HG03025 (cell line): ENCODE results near the gene SLC30A3.

Experiments
- ATAC-seq: cut with Tn5 transposase; IDR thresholded peaks from one replicate; pipeline ENCODE4 v1.9.1; 2021; ENCODE audit warnings: mild to moderate bottlenecking, moderate library complexity; ENCODE audit not compliant: unreplicated experiment, low FRiP score

Gene SLC30A3

DNA sequence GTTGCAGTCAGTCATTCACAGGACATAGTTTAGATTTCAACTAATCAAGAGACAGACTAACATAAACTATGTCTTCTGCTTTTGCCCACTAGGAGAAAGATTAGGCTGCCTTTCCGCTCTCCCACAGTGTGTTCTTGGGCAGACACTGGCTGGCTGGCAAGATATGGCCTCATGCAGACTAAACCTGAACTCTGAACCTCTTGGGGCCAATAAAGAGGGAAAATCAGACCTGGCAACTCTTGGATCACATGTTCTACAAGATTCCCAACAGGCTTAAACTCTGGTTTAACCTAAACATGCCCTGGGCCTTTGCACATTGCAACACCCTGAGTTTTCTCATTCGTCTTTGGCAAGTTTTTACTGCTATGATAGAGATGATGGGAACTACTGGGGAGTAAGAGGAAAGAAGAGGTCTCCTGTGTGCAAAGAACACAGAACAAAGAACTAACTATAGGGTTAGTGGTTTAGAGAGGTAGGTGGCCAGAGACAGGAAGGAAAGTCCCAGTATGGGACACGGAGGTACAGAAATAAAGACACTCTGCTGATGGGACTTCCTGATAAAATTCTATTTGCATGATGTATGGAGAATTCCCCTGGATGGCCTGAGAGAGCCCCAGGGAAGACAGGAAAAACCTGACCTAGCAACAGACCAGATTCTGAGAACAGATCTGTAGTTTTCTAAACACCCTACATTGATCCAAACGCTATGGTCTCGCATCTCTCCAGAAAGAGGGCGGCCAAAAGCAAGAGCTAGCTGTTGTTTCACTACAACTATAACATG is 53.0 kb downstream of the SLC30A3 start:
- ATAC-seq: no peak

DNA sequence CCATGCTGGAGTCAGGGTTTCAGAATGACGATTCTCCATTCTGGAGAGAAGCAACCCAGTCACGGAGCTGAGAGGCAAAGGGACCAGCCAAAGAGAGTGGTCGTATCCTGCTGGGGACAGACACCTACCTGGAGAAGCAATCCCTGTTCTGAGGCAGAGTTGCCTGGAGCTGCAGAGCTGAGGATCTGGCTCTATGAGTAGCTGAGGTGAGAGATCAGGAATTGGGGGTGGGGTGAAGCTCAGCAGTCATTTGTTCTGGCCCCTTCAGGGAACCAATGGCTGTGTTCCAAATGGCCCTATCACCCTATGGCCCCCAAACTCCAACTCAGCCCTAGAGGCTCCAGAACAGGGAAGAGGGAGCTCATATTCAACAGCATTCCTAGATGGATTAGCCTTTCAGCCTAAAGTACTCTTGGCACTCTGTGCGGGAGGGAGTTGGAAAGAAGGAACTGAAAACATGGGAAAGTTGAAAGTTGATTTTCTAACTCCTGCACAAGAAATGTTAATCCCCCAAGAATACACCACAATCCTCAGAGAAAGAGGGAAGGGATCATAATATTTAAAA is 54.3 kb downstream of the SLC30A3 start:
- no peak for ATAC-seq

DNA sequence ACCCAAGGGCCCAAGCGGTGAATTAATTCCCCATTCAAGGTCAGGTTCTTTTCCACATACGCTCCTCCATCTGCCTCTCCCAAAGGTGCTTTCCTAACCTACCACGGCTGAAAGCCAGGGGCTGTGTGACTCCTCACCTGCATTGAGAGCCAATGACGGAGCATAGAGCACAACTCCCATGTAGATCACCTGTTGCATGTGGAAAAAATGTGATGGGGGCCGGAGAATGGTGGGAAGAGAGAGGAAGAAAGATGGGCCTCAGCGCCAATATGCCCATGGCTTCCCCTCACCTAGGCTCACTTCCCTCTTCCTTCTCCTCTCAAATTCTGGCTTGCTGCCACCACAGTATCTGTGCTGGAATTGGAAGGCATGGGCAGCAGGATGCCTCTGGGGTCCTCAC is 56.5 kb downstream of the SLC30A3 start:
- ATAC-seq: no peak

DNA sequence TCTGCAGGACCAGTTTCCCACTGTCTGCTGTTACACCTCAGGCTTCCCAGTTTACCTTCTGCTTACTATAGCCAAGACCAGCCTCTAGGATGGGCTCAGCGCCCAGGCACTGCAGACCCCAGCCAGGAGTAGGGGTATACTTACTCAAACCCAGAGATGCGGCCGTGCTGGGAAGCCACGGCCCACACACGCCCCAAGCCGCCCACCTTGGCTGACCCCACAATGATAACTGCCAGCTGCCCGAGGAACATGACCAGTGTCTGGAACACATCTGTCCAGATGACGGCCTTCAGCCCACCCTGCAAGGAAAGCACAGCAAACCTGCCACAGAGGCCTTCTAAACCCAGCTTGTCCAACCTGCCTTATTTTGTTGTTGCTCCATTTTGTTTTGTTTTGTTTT is 57.6 kb downstream of the SLC30A3 start:
- no peak for ATAC-seq

DNA sequence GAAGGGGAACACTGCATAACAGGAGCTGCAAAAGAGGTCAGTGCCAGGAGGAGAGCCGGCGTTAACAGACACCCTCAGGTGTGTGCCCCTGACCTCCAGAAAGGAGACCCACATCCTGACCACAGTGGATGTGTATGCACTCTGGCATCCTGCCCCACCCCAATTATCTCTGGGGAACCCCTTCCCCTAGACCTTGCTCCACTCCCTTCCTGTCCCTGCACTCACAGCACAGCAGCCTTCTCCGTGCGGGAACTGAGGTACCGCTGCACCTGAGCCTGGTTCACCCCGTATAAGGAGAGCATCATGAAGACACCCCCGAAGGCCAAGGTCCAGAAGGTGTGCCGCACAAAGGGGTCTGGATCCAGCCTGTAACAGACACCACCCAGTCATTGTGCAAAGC is 58.3 kb downstream of the SLC30A3 start:
- ATAC-seq: no peak

DNA sequence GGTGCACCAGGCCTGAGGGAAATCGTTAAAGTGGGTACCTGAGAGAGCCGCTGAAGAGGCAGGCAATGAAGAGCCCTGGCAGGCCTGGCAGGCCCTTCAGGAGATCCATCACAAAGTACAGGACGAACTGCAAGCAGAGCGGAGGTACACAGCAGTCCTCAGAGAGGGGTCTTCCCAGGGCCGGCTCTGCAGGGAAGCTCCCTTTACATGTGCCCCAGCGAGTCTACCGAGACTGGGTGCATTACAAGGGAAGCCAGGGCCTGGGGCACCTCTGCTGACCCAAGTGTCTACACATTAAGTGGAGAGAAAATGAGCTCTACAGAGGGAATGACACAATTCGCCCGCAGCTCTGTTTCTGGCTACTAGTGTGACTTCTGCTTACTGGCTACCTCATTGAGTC is 59.1 kb downstream of the SLC30A3 start:
- ATAC-seq: no peak
